ENCODE measurements around the gene ACOT8. TPM values are rescaled to one million over a fixed set of nuclear protein-coding genes. Genes with fewer than 3 reads are reported as not detected.
"Not testable (repeated sequence)": the region's sequence is repeated elsewhere in the genome, so short reads cannot be mapped to it uniquely, and the experiment has no call there.

Gene ACOT8
- total and polyA plus RNA-seq, 2 donors (not counting 3 experiments of a cell fraction or from before 2014, with no cell fraction given), result 15.5 to 50.9 TPM

GRCh38 chr20:45797510-45797909 lies 59.7 kb downstream of the ACOT8 start:
- H3K79me2 ChIP-seq (ENCODE audit: control insufficient read depth, insufficient read depth, low read length); H4K20me1 ChIP-seq (replicated peaks; ENCODE audit: control insufficient read depth, extremely low read depth, insufficient read depth, low read length); BruUV-seq (replicated peaks); H3K4me1 ChIP-seq (ENCODE audit: control insufficient read depth, extremely low read depth, insufficient read depth, low read length); dilution Hi-C loops (cut with MboI; ENCODE audit: extremely low pct_ligation_motif_present, low sequenced_read_pairs); FAIRE-seq; H3K27me3 ChIP-seq (ENCODE audit: control insufficient read depth in 2 of 2, insufficient read depth in 2 of 2, low read length in 2 of 2); H3K27ac ChIP-seq (ENCODE audit: insufficient read depth, low read depth, low read length); H2AFZ ChIP-seq (ENCODE audit: low read depth, low read length); H3K9me3 ChIP-seq (replicated peaks; ENCODE audit: control insufficient read depth, insufficient read depth, low read length); H3K9ac ChIP-seq (replicated peaks; ENCODE audit: extremely low read depth, insufficient read depth, low read length); H3K4me3 ChIP-seq (replicated peaks in 1 of 3; ENCODE audit: insufficient read depth in 1 of 3, low read depth in 1 of 3, low read length in 3 of 3); POLR2A ChIA-PET; CTCF ChIA-PET; DNase-seq (ENCODE audit: low read depth, low spot score); H3K9me1 ChIP-seq (replicated peaks; ENCODE audit: control insufficient read depth, extremely low read depth, insufficient read depth, low read length); H3K4me2 ChIP-seq (ENCODE audit: insufficient read depth, low read length): not testable (repeated sequence)
- peaks cover 13 to 23% of the 10 kb centered on the region in 2 experiments for H3K36me3 ChIP-seq (ENCODE audit: control insufficient read depth in 2 of 2, extremely low read depth in 1 of 2, insufficient read depth in 2 of 2, low read length in 2 of 2)
- intact Hi-C loops (cut with micrococcal nuclease), result loop anchor here (10.0 kb wide), 1 partner anchor 833 kb away; the partner anchor contains the start of genes STK4 and TOMM34

GRCh38 chr20:45796337-45797065 lies 60.7 kb downstream of the ACOT8 start:
- Histone ChIP-seq H2AFZ (ENCODE audit: low read depth, low read length) (no peak overlapping the region), H3K9me3 (replicated peaks; ENCODE audit: control insufficient read depth, insufficient read depth, low read length) (no peaks in the 10 kb centered on the region), H3K27ac (ENCODE audit: insufficient read depth, low read depth, low read length) (no peak overlapping the region), H3K36me3 (ENCODE audit: control insufficient read depth in 2 of 2, extremely low read depth in 1 of 2, insufficient read depth in 2 of 2, low read length in 2 of 2) (peaks cover 12 to 20% of the 10 kb centered on the region in 2 experiments), H3K4me1 (ENCODE audit: control insufficient read depth, extremely low read depth, insufficient read depth, low read length) (peaks cover 7% of the 10 kb centered on the region), H3K4me2 (ENCODE audit: insufficient read depth, low read length) (no peak overlapping the region), H3K9ac (replicated peaks; ENCODE audit: extremely low read depth, insufficient read depth, low read length) (no peak overlapping the region), H3K4me3 (replicated peaks in 1 of 3; ENCODE audit: insufficient read depth in 1 of 3, low read depth in 1 of 3, low read length in 3 of 3) (no peak overlapping the region), H3K27me3 (ENCODE audit: control insufficient read depth in 2 of 2, insufficient read depth in 2 of 2, low read length in 2 of 2) (no peaks in the 10 kb centered on the region), H3K79me2 (ENCODE audit: control insufficient read depth, insufficient read depth, low read length) (peaks cover 9% of the 10 kb centered on the region), H3K9me1 (replicated peaks; ENCODE audit: control insufficient read depth, extremely low read depth, insufficient read depth, low read length) (no peaks in the 10 kb centered on the region), H4K20me1 (replicated peaks; ENCODE audit: control insufficient read depth, extremely low read depth, insufficient read depth, low read length) (no peaks in the 10 kb centered on the region)
- DNase-seq (ENCODE audit: low read depth, low spot score), result no peak
- ChIA-PET CTCF (interaction anchor here (1.2 kb wide), 1 partner anchor 173 kb away, joined by 4 read pairs; no protein-coding TSS in a partner anchor), POLR2A (no interaction called here)
- intact Hi-C loops (cut with micrococcal nuclease) (loop anchor here (10.0 kb wide), 1 partner anchor 832 kb away; the partner anchor contains the start of genes STK4 and TOMM34), dilution Hi-C loops (cut with MboI; ENCODE audit: extremely low pct_ligation_motif_present, low sequenced_read_pairs) (no loop called here)
- no TSS peak for BruUV-seq (replicated peaks)
- no peak for TF ChIP-seq POLR2A (IDR thresholded peaks at IDR 0.05; ENCODE audit: low read depth, low read length)
- no peak for TF ChIP-seq FOS (IDR thresholded peaks at IDR 0.05; ENCODE audit: borderline replicate concordance, insufficient read depth, low read length)
- TF ChIP-seq JUN (IDR thresholded peaks at IDR 0.05; ENCODE audit: borderline replicate concordance, insufficient read depth, insufficient read length, low read depth), result no peak
- no peak for TF ChIP-seq MAX (IDR thresholded peaks at IDR 0.05; ENCODE audit: insufficient read depth, insufficient read length)
- no peak for TF ChIP-seq POLR2AphosphoS5 (IDR thresholded peaks at IDR 0.05; ENCODE audit: insufficient read depth, low read depth, low read length)
- no peak for TF ChIP-seq MYC (IDR thresholded peaks at IDR 0.05; ENCODE audit: low read depth, low read length)
- no peak for TF ChIP-seq EZH2 (IDR thresholded peaks at IDR 0.05; ENCODE audit: borderline replicate concordance, low read depth, low read length, severe bottlenecking)
- no peak for TF ChIP-seq CTCF (IDR thresholded peaks at IDR 0.05; ENCODE audit: extremely low read depth in 1 of 2, insufficient read depth in 1 of 2, low read depth in 1 of 2, low read length in 2 of 2)
- TF ChIP-seq GATA2 (IDR thresholded peaks at IDR 0.05; ENCODE audit: insufficient read depth, insufficient read length, low read depth, low read length), result no peak
- no peak for FAIRE-seq
